ENCODE measurements around the gene LILRB3. TPM values are rescaled to one million over a fixed set of nuclear protein-coding genes. Genes with fewer than 3 reads are reported as not detected.

Gene LILRB3
- total RNA-seq, 2 experiments from 2014 or later, result 1.1 to 1.3 TPM

DNA sequence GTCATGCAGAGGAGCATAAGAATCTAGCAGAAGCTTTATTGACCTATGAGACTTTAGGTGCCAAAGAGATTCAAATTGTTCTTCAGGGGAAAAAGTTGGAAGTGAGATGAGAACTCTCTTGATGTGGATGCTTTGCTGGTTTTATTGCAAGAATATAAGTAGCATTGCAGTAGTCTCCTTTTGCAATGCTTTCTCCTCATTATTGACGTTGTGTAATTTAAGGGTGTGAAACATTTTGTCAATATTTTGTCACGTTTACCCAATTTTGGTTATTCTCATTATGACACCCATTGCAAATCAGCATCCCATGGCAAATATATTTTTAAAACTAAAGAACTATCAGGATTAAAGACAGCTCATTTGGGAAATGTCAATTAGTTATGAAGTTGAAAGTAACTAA lies 46.1 kb upstream of the LILRB3 start:
- Mint-ChIP-seq H3K27ac (no peak overlapping the region), H3K36me3 (ENCODE audit: low read depth) (no peaks in the 10 kb centered on the region), H3K4me1 (ENCODE audit: low read depth) (no peaks in the 10 kb centered on the region), H3K9me3 (no peaks in the 10 kb centered on the region), H3K27me3 (peaks cover 35% of the 10 kb centered on the region), H3K4me3 (no peak overlapping the region)
- ChIA-PET POLR2A (no interaction called here), CTCF (no interaction called here)
- H3K36me3 ChIP-seq (ENCODE audit: insufficient read depth, low read length), result no peaks in the 10 kb centered on the region
- H3K27ac ChIP-seq (ENCODE audit: low read depth in 1 of 2, low read length in 2 of 2), result no peak overlapping the region
- TF ChIP-seq, protein P1, sequence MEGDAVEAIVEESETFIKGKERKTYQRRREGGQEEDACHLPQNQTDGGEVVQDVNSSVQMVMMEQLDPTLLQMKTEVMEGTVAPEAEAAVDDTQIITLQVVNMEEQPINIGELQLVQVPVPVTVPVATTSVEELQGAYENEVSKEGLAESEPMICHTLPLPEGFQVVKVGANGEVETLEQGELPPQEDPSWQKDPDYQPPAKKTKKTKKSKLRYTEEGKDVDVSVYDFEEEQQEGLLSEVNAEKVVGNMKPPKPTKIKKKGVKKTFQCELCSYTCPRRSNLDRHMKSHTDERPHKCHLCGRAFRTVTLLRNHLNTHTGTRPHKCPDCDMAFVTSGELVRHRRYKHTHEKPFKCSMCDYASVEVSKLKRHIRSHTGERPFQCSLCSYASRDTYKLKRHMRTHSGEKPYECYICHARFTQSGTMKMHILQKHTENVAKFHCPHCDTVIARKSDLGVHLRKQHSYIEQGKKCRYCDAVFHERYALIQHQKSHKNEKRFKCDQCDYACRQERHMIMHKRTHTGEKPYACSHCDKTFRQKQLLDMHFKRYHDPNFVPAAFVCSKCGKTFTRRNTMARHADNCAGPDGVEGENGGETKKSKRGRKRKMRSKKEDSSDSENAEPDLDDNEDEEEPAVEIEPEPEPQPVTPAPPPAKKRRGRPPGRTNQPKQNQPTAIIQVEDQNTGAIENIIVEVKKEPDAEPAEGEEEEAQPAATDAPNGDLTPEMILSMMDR (IDR thresholded peaks at IDR 0.05), result no peak
- H3K4me1 ChIP-seq (ENCODE audit: insufficient read depth, low read length), result no peaks in the 10 kb centered on the region
- peaks cover 0 to 1% of the 10 kb centered on the region in 2 experiments for H3K27me3 ChIP-seq (ENCODE audit: control insufficient read depth in 1 of 2, insufficient read depth in 2 of 2, low read length in 2 of 2)
- no peaks in the 10 kb centered on the region for H3K9me3 ChIP-seq (ENCODE audit: control insufficient read depth in 1 of 2, insufficient read depth in 1 of 2, low read length in 2 of 2)
- no peak overlapping the region for H3K4me3 ChIP-seq (ENCODE audit: low read length)
- DNase-seq (no peak), ATAC-seq (ENCODE audit: poor library complexity) (no peak)
- intact Hi-C loops (cut with DNase I, micrococcal nuclease), result no loop called here

DNA sequence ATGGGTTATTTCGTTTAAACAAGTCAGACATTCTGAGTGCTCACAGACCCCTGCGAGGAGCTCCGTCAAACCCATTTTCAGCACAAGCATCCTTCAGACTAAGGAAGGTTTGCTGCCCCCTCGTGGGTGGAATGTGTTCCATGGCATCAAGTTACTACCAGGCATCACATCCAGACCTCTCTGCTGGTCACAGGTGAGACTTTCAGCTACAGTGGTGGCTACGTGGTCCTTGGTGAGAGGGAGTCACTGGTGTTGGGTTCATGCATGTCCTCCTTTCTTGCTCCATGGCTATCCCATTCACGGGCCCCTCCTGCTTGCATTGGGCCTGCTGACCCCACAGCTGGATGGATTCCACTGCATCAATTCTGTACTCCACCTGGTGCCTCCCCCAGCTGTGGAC lies 43.3 kb upstream of the LILRB3 start:
- Mint-ChIP-seq H3K4me3 (no peak overlapping the region), H3K27ac (no peak overlapping the region)

DNA sequence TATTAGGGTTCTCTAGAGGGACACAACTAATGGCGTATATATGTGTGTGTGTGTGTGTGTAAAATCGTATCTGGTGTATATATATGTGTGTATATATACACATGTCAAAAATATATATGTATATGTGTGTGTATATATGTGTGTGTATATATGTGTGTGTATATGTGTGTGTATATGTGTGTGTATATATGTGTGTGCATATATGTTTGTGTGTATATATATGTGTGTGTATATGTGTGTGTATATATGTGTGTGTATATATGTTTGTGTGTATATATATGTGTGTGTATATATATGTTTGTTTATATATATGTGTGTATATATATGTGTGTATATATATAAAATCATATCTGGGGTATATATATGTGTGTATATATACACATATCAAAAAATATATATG lies 39.7 kb upstream of the LILRB3 start:
- H3K36me3 ChIP-seq (ENCODE audit: insufficient read depth, low read length), result no peaks in the 10 kb centered on the region
- Mint-ChIP-seq H3K4me1 (ENCODE audit: low read depth) (no peaks in the 10 kb centered on the region), H3K9me3 (no peaks in the 10 kb centered on the region), H3K27me3 (peaks cover 9% of the 10 kb centered on the region), H3K27ac (no peak overlapping the region), H3K4me3 (no peak overlapping the region), H3K36me3 (ENCODE audit: low read depth) (no peaks in the 10 kb centered on the region)
- TF ChIP-seq, protein P1 (IDR thresholded peaks at IDR 0.05), result no peak
- intact Hi-C loops (cut with DNase I, micrococcal nuclease), result no loop called here
- no peak overlapping the region for H3K4me3 ChIP-seq (ENCODE audit: low read length)
- DNase-seq, result no peak
- ChIA-PET POLR2A (no interaction called here), CTCF (no interaction called here)
- H3K27me3 ChIP-seq (ENCODE audit: control insufficient read depth in 1 of 2, insufficient read depth in 2 of 2, low read length in 2 of 2), result no peaks in the 10 kb centered on the region
- no peak overlapping the region for H3K27ac ChIP-seq (ENCODE audit: low read depth in 1 of 2, low read length in 2 of 2)
- no peaks in the 10 kb centered on the region for H3K9me3 ChIP-seq (ENCODE audit: control insufficient read depth in 1 of 2, insufficient read depth in 1 of 2, low read length in 2 of 2)
- no peak for ATAC-seq (ENCODE audit: poor library complexity)
- no peaks in the 10 kb centered on the region for H3K4me1 ChIP-seq (ENCODE audit: insufficient read depth, low read length)

More for the DNA sequence above, 43.3 kb upstream of the LILRB3 start:
- H3K27me3 Mint-ChIP-seq, result peaks cover 20% of the 10 kb centered on the region
- H3K36me3 Mint-ChIP-seq (ENCODE audit: low read depth), result no peaks in the 10 kb centered on the region
- no peaks in the 10 kb centered on the region for H3K27me3 ChIP-seq (ENCODE audit: control insufficient read depth in 1 of 2, insufficient read depth in 2 of 2, low read length in 2 of 2)
- H3K36me3 ChIP-seq (ENCODE audit: insufficient read depth, low read length), result no peaks in the 10 kb centered on the region
- H3K4me1 Mint-ChIP-seq (ENCODE audit: low read depth), result no peaks in the 10 kb centered on the region
- H3K27ac ChIP-seq (ENCODE audit: low read depth in 1 of 2, low read length in 2 of 2), result no peak overlapping the region
- intact Hi-C loops (cut with DNase I, micrococcal nuclease), result loop anchor here in 1 of 2 experiments (1.0 kb wide), 1 partner anchor 98 kb away; no protein-coding TSS in a partner anchor
- H3K9me3 ChIP-seq (ENCODE audit: control insufficient read depth in 1 of 2, insufficient read depth in 1 of 2, low read length in 2 of 2), result no peaks in the 10 kb centered on the region
- H3K9me3 Mint-ChIP-seq, result no peaks in the 10 kb centered on the region
- TF ChIP-seq, protein P1 (IDR thresholded peaks at IDR 0.05), result peak; percentile 74
- CTCF ChIA-PET, result interaction anchor here (1.5 kb wide), 1 partner anchor 125 kb away, joined by 4 read pairs; no protein-coding TSS in a partner anchor
- H3K4me3 ChIP-seq (ENCODE audit: low read length), result no peak overlapping the region
- no peaks in the 10 kb centered on the region for H3K4me1 ChIP-seq (ENCODE audit: insufficient read depth, low read length)
- DNase-seq (peak; percentile 42 to 76 (median 52)), ATAC-seq (ENCODE audit: poor library complexity) (peak; percentile 59)
- POLR2A ChIA-PET, result no interaction called here
